B cell (primary cell): ENCODE data around the gene MED27. TPM values are rescaled to one million over a fixed set of nuclear protein-coding genes. Genes with fewer than 3 reads are reported as not detected.

Experiments used
- ATAC-seq: fragments of 200-7000 bp; cut with Tn5 transposase; one replicate; pipeline ENCODE4 v1.10.0; 2021; ENCODE audit warnings: low read depth, mild to moderate bottlenecking, moderate number of reproducible peaks, moderate library complexity
- CTCF ChIA-PET: fragments of 350-600 bp; sonication (Branson Sonifier 250); formaldehyde crosslinking; loops from one replicate; lab custom pipeline; 2021; ENCODE audit warnings: antibody characterized with exemption, inconsistent platforms; lab: Charles Lee
- POLR2A ChIA-PET: fragments of 350-600 bp; sonication (Branson Sonifier 250); formaldehyde crosslinking; loops from one replicate; lab custom pipeline; 2021; ENCODE audit warnings: antibody characterized with exemption; lab: Charles Lee
- DNase-seq: peaks from one replicate; pipeline ENCODE4 v3.0.0; 2013
- H2AFZ ChIP-seq: 2 replicates; pipeline ENCODE4 v1.6.1; 2012; ENCODE audit warnings: mild to moderate bottlenecking, low read depth, low read length; ENCODE audit not compliant: insufficient read depth, poor library complexity, severe bottlenecking
- H3K27ac ChIP-seq, 2 donors: 1 replicate in 1 of 2; 2 replicates in 1 of 2; pipeline ENCODE4 v1.5.1; 2012 to 2013; ENCODE audit warnings: low read length in 2 of 2, mild to moderate bottlenecking in 2 of 2, moderate library complexity in 1 of 2
- H3K27me3 ChIP-seq, 4 experiments: fragments of 200-600 bp in 1 of 4; sonication (generic) in 1 of 4; replicated peaks in 1 of 4; 1 replicate in 2 of 4; 2 replicates in 2 of 4; pipeline versions ENCODE4 v1.6.1 to v1.7.0; 2013 to 2016; ENCODE audit warnings: low read length in 3 of 4, mild to moderate bottlenecking in 2 of 4, mixed read lengths in 1 of 4, moderate library complexity in 1 of 4; ENCODE audit not compliant: insufficient read depth in 4 of 4, control insufficient read depth in 3 of 4; ENCODE audit errors: control extremely low read depth in 1 of 4
- H3K36me3 ChIP-seq, 2 experiments: replicated peaks in 1 of 2; 1 replicate in 1 of 2; 2 replicates in 1 of 2; pipeline versions ENCODE4 v1.6.1 to v1.7.1; 2013; ENCODE audit warnings: low read length in 1 of 2; ENCODE audit not compliant: insufficient read depth in 2 of 2, control insufficient read depth in 1 of 2; ENCODE audit errors: control extremely low read depth in 1 of 2, extremely low read depth in 1 of 2
- H3K4me1 ChIP-seq, 2 donors: fragments of 200-600 bp in 1 of 2; sonication (generic) in 1 of 2; 1 replicate in 1 of 2; 2 replicates in 1 of 2; pipeline versions ENCODE4 v1.5.1 to v1.6.1; 2013 to 2017; ENCODE audit warnings: low read length in 2 of 2; ENCODE audit not compliant: control insufficient read depth in 2 of 2, insufficient read depth in 2 of 2
- H3K4me2 ChIP-seq: replicated peaks from 2 replicates; pipeline ENCODE3; 2012; ENCODE audit warnings: mild to moderate bottlenecking, low read depth, low read length; ENCODE audit not compliant: poor library complexity, severe bottlenecking
- H3K4me3 ChIP-seq, 5 experiments: fragments of 200-600 bp in 1 of 5; sonication (generic) in 1 of 5; 1 replicate in 3 of 5; 2 replicates in 2 of 5; pipeline versions ENCODE4 v1.5.1 to v1.7.0; 2011 to 2016; ENCODE audit warnings: low read length in 4 of 5, mild to moderate bottlenecking in 4 of 5, low read depth in 2 of 5, control low read depth in 1 of 5, moderate library complexity in 1 of 5; ENCODE audit not compliant: insufficient read depth in 1 of 5; ENCODE audit errors: control extremely low read depth in 1 of 5, extremely low read depth in 1 of 5
- H3K79me2 ChIP-seq: fragments of 200-600 bp; sonication (generic); one replicate; pipeline ENCODE4 v1.6.0; 2016; ENCODE audit warnings: low read length; ENCODE audit not compliant: control insufficient read depth, insufficient read depth
- H3K9ac ChIP-seq: fragments of 200-600 bp; sonication (generic); 2 replicates; pipeline ENCODE4 v1.6.1; 2017; ENCODE audit warnings: mild to moderate bottlenecking, low read length, moderate library complexity
- H3K9me3 ChIP-seq, 3 donors: one replicate each; pipeline versions ENCODE4 v1.6.1 to v1.7.1; 2013; ENCODE audit warnings: low read length in 2 of 3; ENCODE audit not compliant: control insufficient read depth in 2 of 3, insufficient read depth in 1 of 3; ENCODE audit errors: control extremely low read depth in 1 of 3
- H4K20me1 ChIP-seq: 2 replicates; pipeline ENCODE4 v1.6.0; 2012; ENCODE audit warnings: mild to moderate bottlenecking, low read length; ENCODE audit not compliant: insufficient read depth, control insufficient read depth, poor library complexity, severe bottlenecking
- H3K27ac Mint-ChIP-seq: one replicate; pipeline ENCODE4 v1.8.0; 2021; ENCODE audit warnings: mixed read lengths
- H3K27me3 Mint-ChIP-seq: one replicate; pipeline ENCODE4 v1.8.0; 2021; ENCODE audit warnings: mixed read lengths
- H3K4me1 Mint-ChIP-seq: one replicate; pipeline ENCODE4 v1.8.0; 2021; ENCODE audit warnings: mixed read lengths
- H3K4me3 Mint-ChIP-seq: one replicate; pipeline ENCODE4 v1.8.0; 2021; ENCODE audit warnings: mixed read lengths
- H3K9me3 Mint-ChIP-seq: one replicate; pipeline ENCODE4 v1.8.0; 2022; ENCODE audit warnings: mixed read lengths; ENCODE audit not compliant: insufficient read depth
- EZH2 ChIP-seq: IDR thresholded peaks from 2 replicates; pipeline ENCODE4 v1.6.1; 2012; ENCODE audit warnings: borderline replicate concordance, low read depth, mild to moderate bottlenecking, moderate library complexity, low read length; ENCODE audit not compliant: insufficient read depth, poor library complexity, severe bottlenecking
- WGBS: methylation state at CpG from one replicate; pipeline ENCODE4 v1.1.5; 2013; ENCODE audit warnings: missing lambda C conversion rate; ENCODE audit not compliant: insufficient coverage; 5-methylcytosine and 5-hydroxymethylcytosine counted together
- intact Hi-C: fragments of 100-400 bp; cut with micrococcal nuclease; formaldehyde crosslinking; loops from one replicate; pipeline ENCODE4 v1.10.0; 2022
- polyA plus RNA-seq: library from polyadenylated mRNA; depleted of rRNA; stranded (reverse); fragments of >200 nt; gene quantifications from 2 replicates; pipeline ENCODE4 v1.2.3, GENCODE V29; 2012
- total RNA-seq, 2 donors: library from RNA; stranded (reverse); fragments of 120-200 nt in 1 of 2; gene quantifications; 1 replicate in 1 of 2; 2 replicates in 1 of 2; pipeline versions ENCODE4 v1.2.3 to v1.2.4, GENCODE V29; 2013 to 2022
- TF ChIP-seq, protein P1 (sequence below): fragments of 200-600 bp; IDR thresholded peaks from one replicate; pipeline ENCODE4 v1.8.0; 2022; ENCODE audit warnings: antibody characterized with exemption, mild to moderate bottlenecking

The MED27 gene
- total and polyA plus RNA-seq, 2 donors (not counting 1 experiment from before 2014, with no cell fraction given): 17.4 to 17.7 TPM

- H3K4me3 ChIP-seq: no peak overlapping the region
- no peak overlapping the region for H3K27ac ChIP-seq
- no peak overlapping the region for H3K4me2 ChIP-seq
- intact Hi-C loops: no loop called here
- TF ChIP-seq EZH2: no peak
- TF ChIP-seq, protein P1, sequence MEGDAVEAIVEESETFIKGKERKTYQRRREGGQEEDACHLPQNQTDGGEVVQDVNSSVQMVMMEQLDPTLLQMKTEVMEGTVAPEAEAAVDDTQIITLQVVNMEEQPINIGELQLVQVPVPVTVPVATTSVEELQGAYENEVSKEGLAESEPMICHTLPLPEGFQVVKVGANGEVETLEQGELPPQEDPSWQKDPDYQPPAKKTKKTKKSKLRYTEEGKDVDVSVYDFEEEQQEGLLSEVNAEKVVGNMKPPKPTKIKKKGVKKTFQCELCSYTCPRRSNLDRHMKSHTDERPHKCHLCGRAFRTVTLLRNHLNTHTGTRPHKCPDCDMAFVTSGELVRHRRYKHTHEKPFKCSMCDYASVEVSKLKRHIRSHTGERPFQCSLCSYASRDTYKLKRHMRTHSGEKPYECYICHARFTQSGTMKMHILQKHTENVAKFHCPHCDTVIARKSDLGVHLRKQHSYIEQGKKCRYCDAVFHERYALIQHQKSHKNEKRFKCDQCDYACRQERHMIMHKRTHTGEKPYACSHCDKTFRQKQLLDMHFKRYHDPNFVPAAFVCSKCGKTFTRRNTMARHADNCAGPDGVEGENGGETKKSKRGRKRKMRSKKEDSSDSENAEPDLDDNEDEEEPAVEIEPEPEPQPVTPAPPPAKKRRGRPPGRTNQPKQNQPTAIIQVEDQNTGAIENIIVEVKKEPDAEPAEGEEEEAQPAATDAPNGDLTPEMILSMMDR: no peak
- no peaks in the 10 kb centered on the region for H3K9me3 Mint-ChIP-seq
- ChIA-PET POLR2A (no interaction called here), CTCF (no interaction called here)
- H3K27me3 Mint-ChIP-seq: peaks cover 32% of the 10 kb centered on the region
- H3K4me1 Mint-ChIP-seq: no peaks in the 10 kb centered on the region
- H3K4me1 ChIP-seq: no peaks in the 10 kb centered on the region
- H2AFZ ChIP-seq: no peak overlapping the region
- H3K79me2 ChIP-seq: no peaks in the 10 kb centered on the region
- H3K9ac ChIP-seq: no peak overlapping the region
- H3K27me3 ChIP-seq: peaks cover 0 to 8% (median 0%) of the 10 kb centered on the region in 4 experiments
- 100% methylated on average over 1 of the region's 6 CpGs for WGBS
- H3K27ac Mint-ChIP-seq: no peak overlapping the region
- H3K4me3 Mint-ChIP-seq: no peak overlapping the region
- no peaks in the 10 kb centered on the region for H4K20me1 ChIP-seq
- H3K36me3 ChIP-seq: no peaks in the 10 kb centered on the region
- peaks cover 0 to under 1% (median 0%) of the 10 kb centered on the region in 3 donors for H3K9me3 ChIP-seq
- ATAC-seq: no peak
- no peak for DNase-seq
Observed at GRCh38 chr9:131814707-131815106, 265.0 kb downstream of the MED27 start.

GRCh38 chr9:131813116-131813515 lies 266.6 kb downstream of the MED27 start:
- no peak for TF ChIP-seq EZH2
- TF ChIP-seq, protein P1: no peak
- no peaks in the 10 kb centered on the region for H4K20me1 ChIP-seq
- POLR2A ChIA-PET: no interaction called here
- H3K36me3 ChIP-seq: no peaks in the 10 kb centered on the region
- Mint-ChIP-seq H3K4me3 (no peak overlapping the region), H3K27ac (no peak overlapping the region), H3K4me1 (no peaks in the 10 kb centered on the region), H3K27me3 (peaks cover 34% of the 10 kb centered on the region), H3K9me3 (no peaks in the 10 kb centered on the region)
- peaks cover 0 to 14% (median 0%) of the 10 kb centered on the region in 4 experiments for H3K27me3 ChIP-seq
- H2AFZ ChIP-seq: no peak overlapping the region
- CTCF ChIA-PET: interaction anchor here (0.6 kb wide), 1 partner anchor 525 kb away, joined by 4 read pairs; no protein-coding TSS in a partner anchor
- 83% methylated on average over 8 of the region's 9 CpGs for WGBS
- H3K27ac ChIP-seq: no peak overlapping the region
- no peak for DNase-seq
- H3K4me3 ChIP-seq: no peak overlapping the region
- H3K9ac ChIP-seq: no peak overlapping the region
- no peak overlapping the region for H3K4me2 ChIP-seq
- H3K4me1 ChIP-seq: no peaks in the 10 kb centered on the region
- ATAC-seq: no peak
- peaks cover 0 to 3% (median 0%) of the 10 kb centered on the region in 3 donors for H3K9me3 ChIP-seq
- intact Hi-C loops: no loop called here
- H3K79me2 ChIP-seq: no peaks in the 10 kb centered on the region
